AG09319 (cell line): ENCODE data around the gene NHS.

Experiments
- DNase-seq: peaks from one replicate; pipeline ENCODE4 v3.0.0-alpha.2; 2010; ENCODE audit warnings: low read depth; ENCODE audit errors: extremely low read depth
- CTCF ChIP-seq: IDR thresholded peaks from 2 replicates; pipeline ENCODE4 v1.5.1; 2011; ENCODE audit warnings: low read depth, mild to moderate bottlenecking, inconsistent platforms, low read length, moderate library complexity

NHS gene

GRCh38 chrX:17748684-17749083 is 373.7 kb downstream of the NHS start:
- no peak for TF ChIP-seq CTCF
- DNase-seq = no peak

GRCh38 chrX:17750436-17750835 is 375.4 kb downstream of the NHS start:
- no peak for TF ChIP-seq CTCF
- DNase-seq = no peak

GRCh38 chrX:17758382-17758781 is 383.4 kb downstream of the NHS start:
- TF ChIP-seq CTCF = no peak

GRCh38 chrX:17759990-17760389 is 385.0 kb downstream of the NHS start:
- no peak for DNase-seq
- no peak for TF ChIP-seq CTCF

More at GRCh38 chrX:17758382-17758781, 383.4 kb downstream of the NHS start:
- no peak for DNase-seq

GRCh38 chrX:17767734-17768133 is 392.7 kb downstream of the NHS start:
- no peak for DNase-seq
- TF ChIP-seq CTCF = no peak

GRCh38 chrX:17768997-17769396 is 394.0 kb downstream of the NHS start:
- TF ChIP-seq CTCF = no peak
- no peak for DNase-seq

GRCh38 chrX:17769701-17770269 is 394.8 kb downstream of the NHS start:
- no peak for TF ChIP-seq CTCF

More at GRCh38 chrX:17769701-17770269, 394.8 kb downstream of the NHS start:
- DNase-seq = no peak
